Fibroblast of villous mesenchyme (primary cell): ENCODE measurements around the gene TRPM4. TPM values are rescaled to one million over a fixed set of nuclear protein-coding genes. Genes with fewer than 3 reads are reported as not detected.

ENCODE experiments used
- DNase-seq: peaks from one replicate; pipeline ENCODE4 v3.0.0-alpha.2; 2010; ENCODE audit warnings: low read depth
- H3K4me3 ChIP-seq: 2 replicates; pipeline ENCODE4 v1.5.1; 2011; ENCODE audit warnings: low read depth, mild to moderate bottlenecking, low read length
- CTCF ChIP-seq: IDR thresholded peaks from 2 replicates; pipeline ENCODE4 v1.5.1; 2012; ENCODE audit warnings: low read depth, mild to moderate bottlenecking, low read length; ENCODE audit not compliant: insufficient read depth
- total RNA-seq: library from RNA; depleted of rRNA; stranded (reverse); fragments of >200 nt; gene quantifications from 2 replicates; pipeline ENCODE4 v1.2.3, GENCODE V29; 2012

TRPM4 gene
- total RNA-seq, 1 donor: 17.3 TPM

GRCh38 chr19:49249933-49250332, 92.3 kb downstream of the TRPM4 start:
- no peak overlapping the region for H3K4me3 ChIP-seq
- TF ChIP-seq CTCF: no peak
- no peak for DNase-seq

- TF ChIP-seq CTCF: no peak
- no peak overlapping the region for H3K4me3 ChIP-seq
- no peak for DNase-seq
Observed at GRCh38 chr19:49255674-49256073, 98.1 kb downstream of the TRPM4 start.

- DNase-seq: no peak
- no peak overlapping the region for H3K4me3 ChIP-seq
- TF ChIP-seq CTCF: no peak
Observed at GRCh38 chr19:49256691-49257090, 99.1 kb downstream of the TRPM4 start.

Other genes with a start within 250 kb of the TRPM4 start
- gene DHDH, start 224.1 kb upstream of the TRPM4 start, total RNA-seq: not detected in 2 replicates
- 65.4 and 85.9 TPM in 2 replicates for gene BAX, start 202.9 kb upstream of the TRPM4 start, total RNA-seq
- gene FTL, start 192.5 kb upstream of the TRPM4 start, total RNA-seq: 2,928 and 4,150 TPM in 2 replicates
- gene GYS1, start 164.5 kb upstream of the TRPM4 start, total RNA-seq: 39.6 and 43.2 TPM in 2 replicates
- gene RUVBL2, start 163.9 kb upstream of the TRPM4 start, total RNA-seq: 162 and 176 TPM in 2 replicates
- 0.32 TPM in 1 of 2 replicates, not detected in the other for gene LHB, start 140.7 kb upstream of the TRPM4 start, total RNA-seq
- not detected in 2 replicates for gene CGB3, start 133.5 kb upstream of the TRPM4 start, total RNA-seq
- not detected in 2 replicates for gene CGB2, start 125.9 kb upstream of the TRPM4 start, total RNA-seq
- not detected in 2 replicates for gene CGB1, start 120.9 kb upstream of the TRPM4 start, total RNA-seq
- gene CGB5, start 113.9 kb upstream of the TRPM4 start, total RNA-seq: 0.32 TPM in 1 of 2 replicates, not detected in the other
- not detected in 2 replicates for gene CGB8, start 108.7 kb upstream of the TRPM4 start, total RNA-seq
- under 0.01 and 0.32 TPM in 2 replicates for gene CGB7, start 100.0 kb upstream of the TRPM4 start, total RNA-seq
- not detected in 2 replicates for gene NTF4, start 93.0 kb upstream of the TRPM4 start, total RNA-seq
- not detected in 2 replicates for gene KCNA7, start 85.1 kb upstream of the TRPM4 start, total RNA-seq
- 117 and 197 TPM in 2 replicates for gene SNRNP70, start 72.3 kb upstream of the TRPM4 start, total RNA-seq
- 4.8 and 6.5 TPM in 2 replicates for gene LIN7B, start 43.4 kb upstream of the TRPM4 start, total RNA-seq
- gene C19orf73, start 38.6 kb upstream of the TRPM4 start, total RNA-seq: 0.32 TPM in 1 of 2 replicates, not detected in the other
- 1.6 and 2.2 TPM in 2 replicates for gene PPFIA3, start 38.2 kb upstream of the TRPM4 start, total RNA-seq
- under 0.01 TPM in 1 of 2 replicates, not detected in the other for gene HRC, start 2.4 kb upstream of the TRPM4 start, total RNA-seq
- gene SLC6A16, start 167.4 kb downstream of the TRPM4 start, total RNA-seq: 0.64 TPM in 1 of 2 replicates, not detected in the other
- not detected in 2 replicates for gene CD37, start 177.6 kb downstream of the TRPM4 start, total RNA-seq
- 37.6 and 38.7 TPM in 2 replicates for gene TEAD2, start 204.6 kb downstream of the TRPM4 start, total RNA-seq
- gene DKKL1, start 206.1 kb downstream of the TRPM4 start, total RNA-seq: 0.32 TPM in 1 of 2 replicates, not detected in the other
- not detected in 2 replicates for gene KASH5, start 230.5 kb downstream of the TRPM4 start, total RNA-seq